Rectal smooth muscle tissue (tissue), 1 donor: ENCODE results near the gene AGO4.

Experiments used
- H3K27ac ChIP-seq: one replicate; pipeline ENCODE4 v1.7.0; 2013; ENCODE audit warnings: low read depth, low read length, inconsistent platforms
- H3K27me3 ChIP-seq: one replicate; pipeline ENCODE4 v1.7.0; 2013; ENCODE audit warnings: low read length; ENCODE audit not compliant: control insufficient read depth, insufficient read depth
- H3K36me3 ChIP-seq: one replicate; pipeline ENCODE4 v1.7.0; 2013; ENCODE audit warnings: low read length; ENCODE audit not compliant: control insufficient read depth, insufficient read depth
- H3K4me1 ChIP-seq: one replicate; pipeline ENCODE4 v1.7.0; 2013; ENCODE audit warnings: low read length; ENCODE audit not compliant: control insufficient read depth, insufficient read depth
- H3K4me3 ChIP-seq: one replicate; pipeline ENCODE4 v1.7.0; 2013; ENCODE audit warnings: low read length
- H3K9ac ChIP-seq: one replicate; pipeline ENCODE4 v1.7.0; 2013; ENCODE audit warnings: low read length

AGO4 gene

DNA sequence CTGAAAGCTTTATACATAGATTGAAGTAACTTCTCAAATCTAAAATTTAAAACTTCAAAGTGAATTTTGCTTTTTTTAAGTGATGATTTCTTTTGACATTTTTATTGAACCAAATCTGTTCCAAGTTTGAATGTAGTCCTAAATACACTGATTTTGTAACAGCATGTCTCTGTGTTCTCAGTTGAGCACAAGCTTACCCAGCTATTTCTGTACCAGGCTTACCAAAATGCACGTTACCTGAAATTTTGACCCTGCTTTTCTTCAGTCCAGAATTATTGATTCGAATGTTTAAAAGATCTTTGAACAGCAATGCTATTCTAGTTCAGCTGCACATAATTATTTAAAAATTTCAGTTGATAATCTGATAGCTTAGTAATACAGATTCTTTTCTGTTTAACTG is 25.6 kb downstream of the AGO4 start:
- H3K36me3 ChIP-seq: peaks cover 13% of the 10 kb centered on the region
- H3K4me3 ChIP-seq: no peak overlapping the region
- no peak overlapping the region for H3K27ac ChIP-seq
- H3K9ac ChIP-seq: no peak overlapping the region
- no peaks in the 10 kb centered on the region for H3K27me3 ChIP-seq
- H3K4me1 ChIP-seq: no peaks in the 10 kb centered on the region

DNA sequence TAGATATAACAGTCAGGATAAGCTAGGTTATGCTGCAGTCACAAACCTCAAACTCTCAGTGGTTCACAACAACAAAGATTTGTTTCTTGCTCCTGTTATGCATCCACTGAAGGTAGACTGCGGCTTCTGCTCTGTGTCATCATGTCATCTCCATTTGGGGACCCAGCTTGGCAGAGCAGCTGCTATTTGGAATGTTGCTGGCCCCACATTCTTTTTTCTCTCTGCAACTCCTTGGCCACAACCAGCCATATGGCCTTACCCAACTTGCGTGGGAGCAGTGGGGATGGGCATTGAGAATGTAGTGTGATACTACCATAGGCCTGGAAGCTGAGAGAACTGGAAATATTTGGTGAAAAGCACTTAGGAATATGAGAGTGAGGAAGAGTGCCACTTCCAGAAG is 26.4 kb downstream of the AGO4 start:
- Histone ChIP-seq H3K27me3 (no peaks in the 10 kb centered on the region), H3K9ac (no peak overlapping the region), H3K4me1 (no peaks in the 10 kb centered on the region), H3K36me3 (peaks cover 15% of the 10 kb centered on the region), H3K4me3 (no peak overlapping the region), H3K27ac (no peak overlapping the region)

DNA sequence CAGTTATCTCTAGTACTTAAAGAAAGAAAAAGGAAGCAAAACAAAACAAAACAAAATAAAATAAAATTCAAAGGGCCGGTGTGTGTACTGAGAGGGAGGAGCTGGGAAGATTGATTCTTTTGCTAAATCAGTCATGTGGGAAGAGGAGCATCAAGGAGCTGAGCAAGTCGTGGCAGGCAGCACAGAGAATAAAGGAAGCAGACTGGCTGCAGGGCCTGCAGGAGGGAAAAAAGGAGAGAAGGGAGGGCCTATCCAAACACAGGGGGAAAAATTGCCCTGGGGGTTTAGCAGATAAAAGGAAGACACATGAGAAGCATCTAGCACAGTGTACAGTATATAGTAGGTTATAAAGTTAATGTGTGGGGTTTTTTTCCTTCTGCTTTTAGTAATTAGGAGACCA is 27.6 kb downstream of the AGO4 start:
- no peaks in the 10 kb centered on the region for H3K4me1 ChIP-seq
- H3K4me3 ChIP-seq: no peak overlapping the region
- H3K36me3 ChIP-seq: peaks cover 18% of the 10 kb centered on the region
- no peak overlapping the region for H3K9ac ChIP-seq
- no peak overlapping the region for H3K27ac ChIP-seq
- no peaks in the 10 kb centered on the region for H3K27me3 ChIP-seq

DNA sequence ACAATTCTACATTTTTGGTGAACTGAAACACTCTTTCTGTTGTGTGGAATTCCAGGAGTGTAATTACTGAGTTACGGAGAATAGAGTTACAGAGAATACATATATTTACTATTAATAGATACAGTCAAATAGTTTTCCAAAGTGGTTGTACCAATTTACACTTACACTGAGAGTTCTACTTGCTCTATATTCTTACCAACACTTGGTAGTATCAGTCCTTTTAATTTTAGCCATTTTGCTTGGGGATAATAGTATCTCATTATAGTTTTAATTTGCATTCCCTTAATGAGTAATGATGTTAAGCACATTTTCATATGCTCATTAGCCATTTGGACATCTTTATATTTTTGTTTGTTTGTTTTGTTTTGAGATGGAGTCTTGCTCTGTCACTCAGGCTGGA is 28.9 kb downstream of the AGO4 start:
- no peak overlapping the region for H3K4me3 ChIP-seq
- H3K36me3 ChIP-seq: peaks cover 22% of the 10 kb centered on the region
- H3K27ac ChIP-seq: no peak overlapping the region
- H3K9ac ChIP-seq: no peak overlapping the region
- no peaks in the 10 kb centered on the region for H3K27me3 ChIP-seq
- no peaks in the 10 kb centered on the region for H3K4me1 ChIP-seq

DNA sequence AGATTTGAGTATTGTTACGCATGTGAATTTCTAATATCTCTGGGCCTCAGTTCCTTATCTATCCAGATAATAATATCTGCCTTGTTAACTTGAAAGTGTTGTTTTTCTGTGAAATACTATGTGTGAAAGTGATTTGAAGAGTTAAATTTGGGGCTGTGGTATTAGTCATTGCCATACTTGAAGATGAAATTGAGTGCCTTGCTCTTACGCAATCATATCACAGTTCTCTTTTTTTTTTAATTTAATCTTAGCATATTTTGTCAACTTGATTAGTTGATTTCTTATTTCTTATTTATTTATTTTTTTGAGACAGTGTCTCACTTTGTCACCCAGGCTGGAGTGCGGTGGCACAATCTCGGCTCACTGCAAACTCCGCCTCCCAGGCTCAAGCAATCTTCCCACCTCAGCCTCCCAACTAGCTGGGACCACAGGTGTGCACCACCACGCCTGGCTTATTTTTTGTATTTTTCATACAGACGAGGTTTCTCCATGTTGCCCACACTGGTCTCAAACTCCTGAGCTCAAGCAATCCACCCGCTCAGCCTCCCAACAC is 31.0 kb downstream of the AGO4 start:
- Histone ChIP-seq H3K27me3 (no peaks in the 10 kb centered on the region), H3K9ac (no peak overlapping the region), H3K4me1 (no peaks in the 10 kb centered on the region), H3K27ac (no peak overlapping the region), H3K4me3 (no peak overlapping the region), H3K36me3 (peaks cover 22% of the 10 kb centered on the region)

DNA sequence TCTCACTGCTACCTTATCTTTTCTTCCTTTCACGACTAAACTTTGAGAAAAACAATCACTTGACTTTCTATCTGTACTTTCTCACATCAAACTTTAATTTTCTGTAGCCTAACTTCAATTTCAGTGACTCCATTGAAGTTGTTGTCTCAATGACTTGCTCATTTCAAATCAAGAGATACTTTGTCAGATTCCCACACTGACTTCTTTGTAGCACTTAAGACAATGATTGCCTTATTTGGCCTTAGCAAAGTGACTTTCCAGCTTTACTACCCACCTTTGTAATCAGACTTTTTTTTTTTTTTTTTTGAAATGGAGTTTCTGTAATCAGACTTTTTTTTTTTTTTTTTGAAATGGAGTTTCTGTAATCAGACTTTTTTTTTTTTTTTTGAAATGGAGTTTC is 37.0 kb downstream of the AGO4 start:
- no peak overlapping the region for H3K27ac ChIP-seq

DNA sequence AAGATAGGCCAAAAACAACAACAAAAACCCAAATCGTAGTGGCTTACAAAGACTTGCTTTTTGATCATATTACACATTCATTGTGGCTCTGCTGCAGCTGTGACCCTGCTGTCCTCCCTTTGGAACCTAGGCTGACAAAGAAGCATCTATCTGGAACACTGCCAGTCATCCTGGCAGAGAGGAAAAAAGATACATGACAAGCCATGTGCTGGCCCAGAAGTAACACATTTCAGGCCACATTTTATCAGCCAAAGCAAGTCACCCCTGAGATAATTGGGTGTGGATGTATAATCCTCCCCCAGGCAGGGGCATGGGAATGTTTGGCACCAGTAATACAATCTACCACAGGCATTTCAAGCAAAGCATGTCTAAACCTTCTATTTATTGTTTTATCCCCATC is 38.0 kb downstream of the AGO4 start:
- Histone ChIP-seq H3K36me3 (peaks cover 10% of the 10 kb centered on the region), H3K9ac (no peak overlapping the region), H3K4me1 (peaks cover 5% of the 10 kb centered on the region), H3K27ac (no peak overlapping the region), H3K4me3 (no peak overlapping the region), H3K27me3 (no peaks in the 10 kb centered on the region)

More for the DNA sequence above, 37.0 kb downstream of the AGO4 start:
- H3K36me3 ChIP-seq: peaks cover 10% of the 10 kb centered on the region
- H3K27me3 ChIP-seq: no peaks in the 10 kb centered on the region
- H3K4me1 ChIP-seq: peaks cover 4% of the 10 kb centered on the region
- no peak overlapping the region for H3K4me3 ChIP-seq
- H3K9ac ChIP-seq: no peak overlapping the region

DNA sequence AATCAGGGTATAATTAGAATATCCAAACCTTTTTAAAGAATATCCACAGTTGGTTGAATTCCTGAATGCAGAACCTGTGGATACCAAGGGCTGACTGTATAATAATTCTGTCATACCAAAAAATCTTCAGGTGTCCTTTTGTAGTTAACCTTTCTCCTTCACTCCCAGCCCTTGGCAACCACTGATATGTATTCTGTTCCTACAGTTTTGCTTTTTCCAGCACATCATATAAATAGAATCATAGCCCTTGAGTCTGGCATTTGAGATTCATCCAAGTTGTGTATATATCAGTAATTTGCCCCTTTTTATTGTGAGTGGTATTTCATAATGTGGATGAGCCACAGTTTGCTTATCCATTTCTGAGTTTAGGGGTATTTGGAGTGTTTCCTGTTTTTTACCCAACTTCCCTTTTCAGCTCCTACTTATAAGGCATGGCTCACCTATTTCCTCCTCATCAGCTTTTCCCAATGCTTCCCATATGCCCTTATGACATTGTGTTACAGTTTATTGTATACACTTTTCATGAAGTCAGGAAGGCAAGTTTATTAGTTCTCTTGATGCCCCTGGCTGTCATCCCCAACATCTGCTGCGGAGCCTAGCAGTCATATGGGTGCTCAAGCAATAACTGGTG is 40.2 kb downstream of the AGO4 start:
- Histone ChIP-seq H3K4me1 (peaks cover 20% of the 10 kb centered on the region), H3K36me3 (peaks cover 4% of the 10 kb centered on the region), H3K27me3 (no peaks in the 10 kb centered on the region), H3K4me3 (no peak overlapping the region), H3K27ac (no peak overlapping the region), H3K9ac (no peak overlapping the region)

DNA sequence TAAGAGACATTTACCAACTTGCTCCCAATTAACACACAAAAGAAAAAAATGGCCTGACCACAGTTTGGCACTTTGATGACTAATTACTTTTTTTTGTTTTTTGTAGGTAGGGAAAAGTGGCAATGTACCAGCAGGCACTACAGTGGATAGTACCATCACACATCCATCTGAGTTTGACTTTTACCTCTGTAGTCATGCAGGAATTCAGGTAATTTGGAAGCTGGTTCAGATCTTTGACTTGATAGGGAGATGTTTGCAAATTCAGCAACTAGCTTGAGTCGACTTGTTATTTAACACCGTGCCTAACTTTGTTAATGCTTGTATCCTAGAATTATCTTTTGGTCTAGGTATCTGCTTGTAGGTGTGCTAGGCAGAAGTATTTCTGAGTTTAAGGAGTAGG is 42.2 kb downstream of the AGO4 start:
- H3K36me3 ChIP-seq: peaks cover 11% of the 10 kb centered on the region
- no peak overlapping the region for H3K27ac ChIP-seq
- no peak overlapping the region for H3K9ac ChIP-seq
- no peak overlapping the region for H3K4me3 ChIP-seq
- peaks cover 20% of the 10 kb centered on the region for H3K4me1 ChIP-seq
- H3K27me3 ChIP-seq: no peaks in the 10 kb centered on the region

DNA sequence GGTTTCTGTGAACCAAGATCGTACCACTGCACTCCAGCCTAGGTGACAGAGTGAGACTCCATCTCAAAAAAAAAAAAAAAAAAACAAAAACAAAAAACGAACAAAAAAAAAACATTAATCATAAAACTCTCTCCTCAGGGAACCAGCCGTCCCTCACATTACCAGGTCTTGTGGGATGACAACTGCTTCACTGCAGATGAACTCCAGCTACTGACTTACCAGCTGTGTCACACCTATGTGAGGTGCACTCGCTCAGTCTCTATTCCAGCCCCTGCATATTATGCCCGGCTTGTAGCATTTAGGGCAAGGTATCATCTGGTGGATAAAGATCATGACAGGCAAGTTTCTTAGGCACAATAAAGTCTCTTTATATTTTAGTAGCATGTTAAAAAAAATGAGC is 42.9 kb downstream of the AGO4 start:
- Histone ChIP-seq H3K27me3 (no peaks in the 10 kb centered on the region), H3K4me3 (no peak overlapping the region), H3K9ac (no peak overlapping the region), H3K36me3 (peaks cover 14% of the 10 kb centered on the region), H3K4me1 (peaks cover 20% of the 10 kb centered on the region), H3K27ac (no peak overlapping the region)

DNA sequence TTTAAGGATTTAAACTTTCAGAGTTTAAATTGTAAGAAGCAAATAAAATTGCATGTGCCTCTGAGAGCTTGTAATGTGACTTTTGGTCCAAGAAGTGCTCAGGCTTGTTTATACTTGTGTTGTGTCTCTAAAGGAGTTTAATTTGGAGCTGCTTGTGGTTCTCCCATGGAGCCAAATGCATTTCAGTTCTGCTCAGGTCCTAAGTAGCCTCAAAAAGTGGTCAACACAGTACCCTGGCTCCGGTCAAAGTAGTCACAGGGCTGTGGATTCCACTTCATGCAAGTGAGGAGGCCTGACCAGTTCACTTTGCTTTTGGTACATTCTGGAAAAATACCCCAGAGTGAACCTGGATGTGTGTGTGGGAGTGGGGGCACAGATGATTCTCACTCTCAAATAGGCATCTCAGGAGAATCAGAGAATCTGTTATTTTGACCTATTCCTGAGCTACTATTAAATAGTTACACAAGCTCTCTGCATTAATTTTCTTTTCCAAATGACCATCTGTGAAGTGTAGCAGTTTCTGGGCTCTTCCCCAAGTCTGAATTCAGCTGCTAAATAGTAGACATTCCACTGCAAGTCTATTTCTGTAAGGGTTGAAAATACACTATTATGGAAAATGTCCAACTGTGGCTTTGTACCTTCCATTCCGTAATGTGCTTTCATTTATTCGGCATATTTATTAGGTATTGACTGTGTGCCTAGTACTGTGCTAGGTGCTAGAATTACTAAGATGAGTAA is 43.5 kb downstream of the AGO4 start:
- H3K4me3 ChIP-seq: no peak overlapping the region
- peaks cover 20% of the 10 kb centered on the region for H3K4me1 ChIP-seq
- no peaks in the 10 kb centered on the region for H3K27me3 ChIP-seq
- no peak overlapping the region for H3K9ac ChIP-seq
- H3K27ac ChIP-seq: peak overlapping the region; percentile 30
- H3K36me3 ChIP-seq: peaks cover 16% of the 10 kb centered on the region

DNA sequence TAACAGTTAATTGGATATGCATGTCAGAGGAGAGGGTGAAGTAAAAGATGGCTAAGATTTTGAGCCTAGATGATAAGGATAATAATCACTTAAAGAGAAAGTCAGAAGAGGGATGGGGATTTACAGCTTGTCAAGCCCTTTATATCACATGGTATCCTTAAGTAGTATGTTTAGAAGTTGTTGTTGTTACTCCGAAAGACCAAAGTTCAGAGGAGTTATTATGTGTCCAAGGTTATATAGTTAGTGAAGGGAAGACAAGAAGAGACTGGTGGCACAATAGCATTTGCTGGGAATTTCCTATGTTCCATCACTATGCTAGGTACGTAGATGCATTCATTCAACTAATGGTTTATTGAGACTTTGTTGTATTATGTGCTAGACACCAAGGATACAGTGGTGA is 44.4 kb downstream of the AGO4 start:
- Histone ChIP-seq H3K4me3 (no peak overlapping the region), H3K27me3 (no peaks in the 10 kb centered on the region), H3K9ac (no peak overlapping the region), H3K27ac (peak overlapping the region; percentile 30), H3K36me3 (peaks cover 16% of the 10 kb centered on the region), H3K4me1 (peaks cover 20% of the 10 kb centered on the region)
